Thyroid gland (tissue), 4 donors: ENCODE results near the gene KCNH1. TPM values are rescaled to one million over a fixed set of nuclear protein-coding genes. Genes with fewer than 3 reads are reported as not detected.

Experiments
- DNase-seq, 2 donors: peaks; one replicate each; pipeline ENCODE4 v3.0.0-alpha.2; 2019
- H3K27ac ChIP-seq, 3 donors: fragments of 200-600 bp; sonication (generic); 1 replicate in 2 of 3; 2 replicates in 1 of 3; pipeline ENCODE4 v1.5.1; 2016 to 2019; ENCODE audit warnings: mild to moderate bottlenecking in 1 of 3, moderate library complexity in 1 of 3
- H3K27me3 ChIP-seq: fragments of 200-600 bp; sonication (generic); one replicate; pipeline ENCODE4 v1.5.1; 2019
- H3K36me3 ChIP-seq, 2 donors: fragments of 200-600 bp; sonication (generic); one replicate each; pipeline ENCODE4 v1.5.1; 2016 to 2019
- H3K4me1 ChIP-seq, 2 donors: fragments of 200-600 bp; sonication (generic); one replicate each; pipeline ENCODE4 v1.5.1; 2017 to 2019
- H3K4me3 ChIP-seq, 3 donors: fragments of 200-600 bp; sonication (generic); replicated peaks in 1 of 3; 1 replicate in 2 of 3; 2 replicates in 1 of 3; pipeline ENCODE4 v1.5.1; 2016; ENCODE audit warnings: mild to moderate bottlenecking in 1 of 3
- H3K9me3 ChIP-seq: fragments of 200-600 bp; sonication (generic); one replicate; pipeline ENCODE4 v1.5.1; 2017
- POLR2A ChIP-seq, 2 donors: fragments of 450-650 bp; IDR thresholded peaks; one replicate each; pipeline ENCODE4 v1.6.1; 2017; ENCODE audit warnings: antibody characterized with exemption in 2 of 2, mild to moderate bottlenecking in 2 of 2, moderate library complexity in 1 of 2
- WGBS, 2 donors: methylation state at CpG; one replicate each; pipeline ENCODE4 v1.1.5; 2017; 5-methylcytosine and 5-hydroxymethylcytosine counted together
- intact Hi-C: fragments of 100-400 bp; cut with DNase I; formaldehyde crosslinking; loops from one replicate; pipeline ENCODE4 v1.15.1; 2023
- total RNA-seq, 4 donors: library from RNA; depleted of rRNA; stranded (reverse); fragments of >200 nt; gene quantifications; one replicate each; pipeline ENCODE4 v1.2.3, GENCODE V29; 2016
- TF ChIP-seq, protein P1 (sequence below), 6 experiments: fragments of 200-600 bp in 3 of 6; fragments of 450-650 bp in 3 of 6; sonication (generic) in 3 of 6; IDR thresholded peaks; one replicate each; pipeline ENCODE4 v1.5.1; 2016 to 2019; ENCODE audit warnings: antibody characterized with exemption in 6 of 6, mild to moderate bottlenecking in 2 of 6, inconsistent platforms in 1 of 6, moderate library complexity in 1 of 6

The KCNH1 gene
- total RNA-seq, 4 donors from 2014 or later = 1.3 TPM; not detected in 2

DNA sequence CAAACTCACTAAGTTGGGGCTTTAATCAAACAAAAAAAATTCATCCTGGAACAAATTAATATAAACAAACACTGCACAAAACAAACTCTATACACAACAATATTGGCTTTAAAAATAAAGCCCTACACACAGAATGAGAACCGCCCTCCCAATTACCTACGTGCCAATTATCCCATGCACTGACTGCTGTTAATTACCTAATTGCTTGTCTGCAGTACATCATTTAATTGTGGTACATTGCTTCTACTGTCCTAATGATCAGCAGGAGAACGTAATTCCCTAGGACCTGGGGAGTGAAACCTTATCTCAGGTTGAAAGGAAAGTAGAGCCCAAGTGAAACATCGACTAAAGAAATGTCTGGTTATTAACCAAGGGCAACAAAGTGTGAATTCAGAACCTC lies 364.5 kb downstream of the KCNH1 start:
- DNase-seq = no peak
- intact Hi-C loops = no loop called here
- no peak for TF ChIP-seq POLR2A (IDR thresholded peaks at IDR 0.05)
- TF ChIP-seq, protein P1, sequence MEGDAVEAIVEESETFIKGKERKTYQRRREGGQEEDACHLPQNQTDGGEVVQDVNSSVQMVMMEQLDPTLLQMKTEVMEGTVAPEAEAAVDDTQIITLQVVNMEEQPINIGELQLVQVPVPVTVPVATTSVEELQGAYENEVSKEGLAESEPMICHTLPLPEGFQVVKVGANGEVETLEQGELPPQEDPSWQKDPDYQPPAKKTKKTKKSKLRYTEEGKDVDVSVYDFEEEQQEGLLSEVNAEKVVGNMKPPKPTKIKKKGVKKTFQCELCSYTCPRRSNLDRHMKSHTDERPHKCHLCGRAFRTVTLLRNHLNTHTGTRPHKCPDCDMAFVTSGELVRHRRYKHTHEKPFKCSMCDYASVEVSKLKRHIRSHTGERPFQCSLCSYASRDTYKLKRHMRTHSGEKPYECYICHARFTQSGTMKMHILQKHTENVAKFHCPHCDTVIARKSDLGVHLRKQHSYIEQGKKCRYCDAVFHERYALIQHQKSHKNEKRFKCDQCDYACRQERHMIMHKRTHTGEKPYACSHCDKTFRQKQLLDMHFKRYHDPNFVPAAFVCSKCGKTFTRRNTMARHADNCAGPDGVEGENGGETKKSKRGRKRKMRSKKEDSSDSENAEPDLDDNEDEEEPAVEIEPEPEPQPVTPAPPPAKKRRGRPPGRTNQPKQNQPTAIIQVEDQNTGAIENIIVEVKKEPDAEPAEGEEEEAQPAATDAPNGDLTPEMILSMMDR (IDR thresholded peaks at IDR 0.05) = no peak
- no peaks in the 10 kb centered on the region for H3K4me1 ChIP-seq
- H3K4me3 ChIP-seq = no peak overlapping the region
- no peaks in the 10 kb centered on the region for H3K27me3 ChIP-seq
- H3K27ac ChIP-seq = no peak overlapping the region
- no peaks in the 10 kb centered on the region for H3K36me3 ChIP-seq
- H3K9me3 ChIP-seq = no peaks in the 10 kb centered on the region
- 89 to 92% methylated on average over 4 of the region's 4 CpGs for WGBS, 2 donors

DNA sequence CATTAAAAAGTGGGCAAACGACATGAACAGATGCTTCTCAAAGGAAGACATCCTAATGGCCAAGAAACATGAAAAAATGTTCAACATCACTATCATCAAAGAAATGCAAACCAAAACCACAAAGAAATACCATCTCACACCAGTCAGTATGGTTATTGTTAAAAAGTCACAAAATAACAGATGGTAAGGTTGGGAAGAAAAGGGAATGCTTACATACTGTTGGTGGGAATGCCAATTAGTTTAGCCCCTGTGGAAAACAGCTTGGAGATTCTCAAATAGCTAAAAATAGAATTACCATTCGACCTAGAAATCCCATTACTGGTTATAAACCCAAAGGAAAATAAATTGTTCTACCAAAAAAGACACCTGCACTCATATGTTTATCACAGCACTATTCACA lies 369.4 kb downstream of the KCNH1 start:
- no peaks in the 10 kb centered on the region for H3K9me3 ChIP-seq
- 57 to 60% methylated on average over 2 of the region's 2 CpGs for WGBS, 2 donors
- H3K4me3 ChIP-seq = no peak overlapping the region
- intact Hi-C loops = no loop called here
- H3K4me1 ChIP-seq = no peaks in the 10 kb centered on the region
- no peaks in the 10 kb centered on the region for H3K27me3 ChIP-seq
- TF ChIP-seq, protein P1 (IDR thresholded peaks at IDR 0.05) = no peak
- no peak for TF ChIP-seq POLR2A (IDR thresholded peaks at IDR 0.05)
- H3K36me3 ChIP-seq = no peaks in the 10 kb centered on the region
- no peak overlapping the region for H3K27ac ChIP-seq
- no peak for DNase-seq

DNA sequence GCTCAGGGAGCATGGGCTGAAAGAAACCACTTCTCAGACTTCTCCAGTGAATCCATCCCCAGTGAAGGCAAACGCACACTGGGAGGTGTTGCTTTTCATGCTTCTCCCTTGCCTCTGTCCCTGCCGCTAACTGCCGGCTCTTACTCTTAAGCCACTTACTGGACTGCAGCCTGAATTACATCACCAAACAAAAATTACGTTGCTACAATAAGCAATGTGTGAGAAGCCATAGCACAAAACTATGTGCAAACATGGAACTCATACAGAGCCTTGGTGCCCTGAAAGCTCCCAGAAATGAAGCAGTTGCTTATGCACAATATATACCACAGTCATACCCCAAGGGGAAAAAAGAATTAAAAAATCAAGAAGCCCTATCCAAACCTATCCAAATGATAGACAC lies 375.2 kb downstream of the KCNH1 start:
- intact Hi-C loops = no loop called here
- no peak overlapping the region for H3K4me3 ChIP-seq
- H3K9me3 ChIP-seq = no peaks in the 10 kb centered on the region
- no peak overlapping the region for H3K27ac ChIP-seq
- no peaks in the 10 kb centered on the region for H3K27me3 ChIP-seq
- no peaks in the 10 kb centered on the region for H3K4me1 ChIP-seq
- WGBS, 2 donors = 68 to 77% methylated on average over 4 of the region's 4 CpGs
- no peak for DNase-seq
- TF ChIP-seq, protein P1 (IDR thresholded peaks at IDR 0.05) = no peak
- no peak for TF ChIP-seq POLR2A (IDR thresholded peaks at IDR 0.05)
- H3K36me3 ChIP-seq = no peaks in the 10 kb centered on the region

DNA sequence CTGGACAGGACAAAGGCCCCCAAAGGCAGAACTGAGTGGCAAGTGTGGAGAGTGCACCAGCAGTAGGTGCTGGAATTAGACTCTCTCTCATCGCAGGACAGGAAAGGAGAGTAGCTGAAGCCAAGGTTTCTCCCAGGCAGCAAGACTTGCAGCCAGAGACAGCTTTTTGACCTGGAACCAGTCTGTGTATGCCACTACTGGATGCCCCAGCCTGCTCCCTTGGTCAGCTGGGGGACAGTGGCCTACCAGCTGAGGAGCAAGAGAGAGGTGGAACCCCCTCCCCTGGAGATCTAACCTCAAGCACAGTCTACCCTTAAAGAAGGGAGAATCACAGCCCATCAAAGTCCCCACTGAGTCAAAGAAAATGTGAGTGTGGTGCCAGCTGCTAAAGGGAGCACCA lies 375.7 kb downstream of the KCNH1 start:
- no peak for DNase-seq
- no peaks in the 10 kb centered on the region for H3K9me3 ChIP-seq
- no peak for TF ChIP-seq POLR2A (IDR thresholded peaks at IDR 0.05)
- TF ChIP-seq, protein P1 (IDR thresholded peaks at IDR 0.05) = no peak
- H3K4me3 ChIP-seq = no peak overlapping the region
- 91 to 100% methylated on average over 1 of the region's 1 CpG for WGBS, 2 donors
- intact Hi-C loops = no loop called here
- H3K27ac ChIP-seq = no peak overlapping the region
- no peaks in the 10 kb centered on the region for H3K27me3 ChIP-seq
- no peaks in the 10 kb centered on the region for H3K36me3 ChIP-seq
- H3K4me1 ChIP-seq = no peaks in the 10 kb centered on the region

- H3K4me3 ChIP-seq = no peak overlapping the region
- no peaks in the 10 kb centered on the region for H3K36me3 ChIP-seq
- no peaks in the 10 kb centered on the region for H3K27me3 ChIP-seq
- no peak for DNase-seq
- H3K27ac ChIP-seq = no peak overlapping the region
- H3K9me3 ChIP-seq = no peaks in the 10 kb centered on the region
- no peak for TF ChIP-seq POLR2A (IDR thresholded peaks at IDR 0.05)
- TF ChIP-seq, protein P1 (IDR thresholded peaks at IDR 0.05) = no peak
- no peaks in the 10 kb centered on the region for H3K4me1 ChIP-seq
- intact Hi-C loops = no loop called here
- WGBS, 2 donors = 92 to 100% methylated on average over 1 of the region's 1 CpG
Measured at GRCh38 chr1:210757677-210758076, 376.3 kb downstream of the KCNH1 start.
